ENCODE measurements around the gene MLIP.
"Not testable (repeated sequence)": the region's sequence is repeated elsewhere in the genome, so short reads cannot be mapped to it uniquely, and the experiment has no call there.

MLIP gene

GRCh38 chr6:54238396-54238795 lies 127.2 kb downstream of the MLIP start:
- DNase-seq = no peak

GRCh38 chr6:54243699-54244098 lies 132.5 kb downstream of the MLIP start:
- DNase-seq = no peak

GRCh38 chr6:54244430-54244829 lies 133.2 kb downstream of the MLIP start:
- peak in 1 of 2 experiments; percentile 12 for DNase-seq

GRCh38 chr6:54245265-54245664 lies 134.0 kb downstream of the MLIP start:
- no peak for DNase-seq

GRCh38 chr6:54248319-54248718 lies 137.1 kb downstream of the MLIP start:
- DNase-seq = no peak

GRCh38 chr6:54248994-54249393 lies 137.8 kb downstream of the MLIP start:
- DNase-seq = no peak

GRCh38 chr6:54249812-54250211 lies 138.6 kb downstream of the MLIP start:
- DNase-seq = not testable (repeated sequence)

- no peak for DNase-seq
These were observed 141.3 kb downstream of the MLIP start for GRCh38 chr6:54252496-54252895.

GRCh38 chr6:54252916-54253315 lies 141.7 kb downstream of the MLIP start:
- DNase-seq = no peak

- no peak for DNase-seq
These were observed 143.6 kb downstream of the MLIP start for GRCh38 chr6:54254886-54255285.

- no peak for DNase-seq
These were observed 144.6 kb downstream of the MLIP start for GRCh38 chr6:54255886-54256285.

- DNase-seq = no peak
These were observed 148.8 kb downstream of the MLIP start for GRCh38 chr6:54260025-54260424.

- no peak for DNase-seq
These were observed 151.3 kb downstream of the MLIP start for GRCh38 chr6:54262499-54262898.

- no peak for DNase-seq
These were observed 151.7 kb downstream of the MLIP start for GRCh38 chr6:54262971-54263370.

- DNase-seq = no peak
These were observed 153.5 kb downstream of the MLIP start for GRCh38 chr6:54264581-54265272.

GRCh38 chr6:54266400-54266923 lies 155.2 kb downstream of the MLIP start:
- DNase-seq = no peak

- peak; percentile 40 to 66 for DNase-seq
These were observed 156.6 kb downstream of the MLIP start for GRCh38 chr6:54267798-54268197.

- DNase-seq = no peak
These were observed 162.1 kb downstream of the MLIP start for GRCh38 chr6:54273214-54273820.

- no peak for DNase-seq
These were observed 163.1 kb downstream of the MLIP start for GRCh38 chr6:54274383-54274782.

GRCh38 chr6:54282186-54282585 lies 170.9 kb downstream of the MLIP start:
- DNase-seq = no peak

GRCh38 chr6:54284161-54284860 lies 173.1 kb downstream of the MLIP start:
- no peak for DNase-seq

GRCh38 chr6:54285595-54285994 lies 174.4 kb downstream of the MLIP start:
- no peak for DNase-seq

GRCh38 chr6:54286141-54286540 lies 174.9 kb downstream of the MLIP start:
- DNase-seq = no peak

- no peak for DNase-seq
These were observed 177.2 kb downstream of the MLIP start for GRCh38 chr6:54288474-54288873.
